Nephron (organoid): ENCODE data around the gene LSM14A.
A peak's percentile ranks its signal among the peaks of the same experiment; 100 is the strongest.
"Not testable (repeated sequence)": the region's sequence is repeated elsewhere in the genome, so short reads cannot be mapped to it uniquely, and the experiment has no call there.

Experiments used
- H3K27ac Mint-ChIP-seq, 3 experiments: 2 replicates each; pipeline ENCODE4 v1.8.0; 2020; ENCODE audit warnings: mixed read lengths in 3 of 3, mild to moderate bottlenecking in 2 of 3, moderate library complexity in 1 of 3
- H3K27me3 Mint-ChIP-seq: 2 replicates; pipeline ENCODE4 v1.8.0; 2021; ENCODE audit warnings: low read depth, mild to moderate bottlenecking, moderate library complexity, mixed read lengths
- H3K36me3 Mint-ChIP-seq: 2 replicates; pipeline ENCODE4 v1.8.0; 2020; ENCODE audit warnings: low read depth, mixed read lengths
- H3K4me1 Mint-ChIP-seq: 2 replicates; pipeline ENCODE4 v1.8.0; 2020; ENCODE audit warnings: mixed read lengths
- H3K4me3 Mint-ChIP-seq, 3 experiments: 2 replicates each; pipeline ENCODE4 v1.8.0; 2020; ENCODE audit warnings: mild to moderate bottlenecking in 3 of 3, mixed read lengths in 3 of 3, moderate library complexity in 2 of 3
- H3K9me3 Mint-ChIP-seq: 2 replicates; pipeline ENCODE4 v1.8.0; 2020; ENCODE audit warnings: mixed read lengths
- CTCF ChIP-seq, 3 experiments: fragments of 200-600 bp; sonication (generic); IDR thresholded peaks; one replicate each; pipeline ENCODE4 v1.5.0; 2021; ENCODE audit warnings: antibody characterized with exemption in 3 of 3; ENCODE audit not compliant: unreplicated experiment in 3 of 3

Gene LSM14A

GRCh38 chr19:34248941-34249340 lies 76.6 kb downstream of the LSM14A start:
- H3K27ac Mint-ChIP-seq, result no peak overlapping the region
- no peaks in the 10 kb centered on the region for H3K9me3 Mint-ChIP-seq
- TF ChIP-seq CTCF (IDR thresholded peaks at IDR 0.05; ENCODE audit: unreplicated experiment in 3 of 3), result no peak
- no peaks in the 10 kb centered on the region for H3K27me3 Mint-ChIP-seq
- H3K4me1 Mint-ChIP-seq, result peaks cover 7% of the 10 kb centered on the region
- no peak overlapping the region for H3K4me3 Mint-ChIP-seq
- H3K36me3 Mint-ChIP-seq, result no peaks in the 10 kb centered on the region

- H3K4me3 Mint-ChIP-seq, result peak overlapping the region; percentile 92 to 99 (median 95)
- not testable (repeated sequence) for H3K27me3 Mint-ChIP-seq, H3K9me3 Mint-ChIP-seq, H3K36me3 Mint-ChIP-seq
- peak overlapping the region in 2 of 3 experiments; percentile 94 for H3K27ac Mint-ChIP-seq
- peaks cover 17% of the 10 kb centered on the region for H3K4me1 Mint-ChIP-seq
These were observed 80.9 kb downstream of the LSM14A start for GRCh38 chr19:34253167-34253566.

- H3K36me3 Mint-ChIP-seq, H3K27me3 Mint-ChIP-seq, H3K9me3 Mint-ChIP-seq: not testable (repeated sequence)
- H3K4me3 Mint-ChIP-seq, result peak overlapping the region; percentile 92 to 99 (median 95)
- H3K4me1 Mint-ChIP-seq, result peaks cover 17% of the 10 kb centered on the region
- peak overlapping the region; percentile 81 to 94 (median 94) for H3K27ac Mint-ChIP-seq
These were observed 81.4 kb downstream of the LSM14A start for GRCh38 chr19:34253681-34254045.

- Mint-ChIP-seq H3K27ac (peak within 1 kb of the TSS; percentile 81 to 94 (median 94)), H3K36me3 (no peaks in the 10 kb centered on the region), H3K4me3 (peak within 1 kb of the TSS; percentile 92 to 99 (median 95)), H3K9me3 (no peaks in the 10 kb centered on the region), H3K4me1 (peaks cover 19% of the 10 kb centered on the region), H3K27me3 (no peaks in the 10 kb centered on the region)
- no peak for TF ChIP-seq CTCF (IDR thresholded peaks at IDR 0.05; ENCODE audit: unreplicated experiment in 3 of 3)
These were observed 81.9 kb downstream of the LSM14A start, which contains the start of gene GARRE1 for GRCh38 chr19:34254046-34254697. TSS of gene GARRE1 (plus strand) at chr19:34254554. CDS start at chr19:34300474, 45,920 bp downstream.

GRCh38 chr19:34254698-34255432 lies 82.6 kb downstream of the LSM14A start:
- Mint-ChIP-seq H3K27me3 (no peaks in the 10 kb centered on the region), H3K4me3 (peak overlapping the region; percentile 83 to 91 (median 90)), H3K36me3 (no peaks in the 10 kb centered on the region), H3K4me1 (peaks cover 26% of the 10 kb centered on the region), H3K9me3 (no peaks in the 10 kb centered on the region), H3K27ac (peak overlapping the region; percentile 76 to 89 (median 88))
- TF ChIP-seq CTCF (IDR thresholded peaks at IDR 0.05; ENCODE audit: unreplicated experiment in 3 of 3), result no peak

- no peaks in the 10 kb centered on the region for H3K36me3 Mint-ChIP-seq
- peaks cover 30% of the 10 kb centered on the region for H3K4me1 Mint-ChIP-seq
- no peaks in the 10 kb centered on the region for H3K9me3 Mint-ChIP-seq
- H3K27ac Mint-ChIP-seq, result peak overlapping the region; percentile 76 to 89 (median 88)
- no peak for TF ChIP-seq CTCF (IDR thresholded peaks at IDR 0.05; ENCODE audit: unreplicated experiment in 3 of 3)
- H3K4me3 Mint-ChIP-seq, result peak overlapping the region; percentile 83 to 91 (median 90)
- H3K27me3 Mint-ChIP-seq, result no peaks in the 10 kb centered on the region
These were observed 83.2 kb downstream of the LSM14A start for GRCh38 chr19:34255546-34255945.
